Subcutaneous adipose tissue (tissue), 4 donors: ENCODE data around the gene LSMEM2. TPM values are rescaled to one million over a fixed set of nuclear protein-coding genes. Genes with fewer than 3 reads are reported as not detected.

ENCODE experiments used
- total RNA-seq, 4 donors: library from RNA; depleted of rRNA; stranded (reverse); fragments of >200 nt; gene quantifications; one replicate each; pipeline ENCODE4 v1.1.0, GENCODE V29; 2016
- TF ChIP-seq, protein P1 (sequence below): fragments of 450-650 bp; IDR thresholded peaks from one replicate; pipeline ENCODE4 v1.5.1; 2016; ENCODE audit warnings: low read depth, mild to moderate bottlenecking, control low read depth, antibody characterized with exemption, moderate library complexity

LSMEM2 gene
- total RNA-seq, 4 donors from 2014 or later = not detected

DNA sequence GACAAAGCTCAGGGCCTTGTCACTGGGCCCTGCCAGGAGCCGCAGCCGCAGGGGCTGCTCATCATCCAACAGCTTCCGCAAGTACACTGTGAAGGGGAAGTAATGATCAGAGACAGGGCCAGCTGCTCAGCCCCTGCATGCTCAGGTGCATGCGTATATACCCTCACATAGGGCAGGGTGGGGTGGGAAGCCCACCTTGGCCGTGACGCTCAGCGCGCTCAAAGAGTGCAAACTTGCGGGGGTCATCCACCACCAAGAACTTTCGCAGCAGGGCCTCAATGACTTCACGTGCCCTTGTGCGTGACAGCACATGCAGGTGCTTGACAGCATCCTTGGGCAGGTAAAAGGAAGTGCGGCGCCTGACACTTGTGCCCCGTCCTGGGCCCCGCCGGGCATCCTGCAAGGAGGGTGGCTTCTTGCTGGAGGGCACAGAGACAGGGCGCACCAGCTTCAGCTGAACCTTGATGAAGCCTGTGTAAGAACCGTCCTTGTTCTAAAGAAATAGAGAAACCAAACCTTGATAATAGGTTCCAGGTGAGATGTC is 52.5 kb downstream of the LSMEM2 start:
- TF ChIP-seq, protein P1, sequence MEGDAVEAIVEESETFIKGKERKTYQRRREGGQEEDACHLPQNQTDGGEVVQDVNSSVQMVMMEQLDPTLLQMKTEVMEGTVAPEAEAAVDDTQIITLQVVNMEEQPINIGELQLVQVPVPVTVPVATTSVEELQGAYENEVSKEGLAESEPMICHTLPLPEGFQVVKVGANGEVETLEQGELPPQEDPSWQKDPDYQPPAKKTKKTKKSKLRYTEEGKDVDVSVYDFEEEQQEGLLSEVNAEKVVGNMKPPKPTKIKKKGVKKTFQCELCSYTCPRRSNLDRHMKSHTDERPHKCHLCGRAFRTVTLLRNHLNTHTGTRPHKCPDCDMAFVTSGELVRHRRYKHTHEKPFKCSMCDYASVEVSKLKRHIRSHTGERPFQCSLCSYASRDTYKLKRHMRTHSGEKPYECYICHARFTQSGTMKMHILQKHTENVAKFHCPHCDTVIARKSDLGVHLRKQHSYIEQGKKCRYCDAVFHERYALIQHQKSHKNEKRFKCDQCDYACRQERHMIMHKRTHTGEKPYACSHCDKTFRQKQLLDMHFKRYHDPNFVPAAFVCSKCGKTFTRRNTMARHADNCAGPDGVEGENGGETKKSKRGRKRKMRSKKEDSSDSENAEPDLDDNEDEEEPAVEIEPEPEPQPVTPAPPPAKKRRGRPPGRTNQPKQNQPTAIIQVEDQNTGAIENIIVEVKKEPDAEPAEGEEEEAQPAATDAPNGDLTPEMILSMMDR = no peak

DNA sequence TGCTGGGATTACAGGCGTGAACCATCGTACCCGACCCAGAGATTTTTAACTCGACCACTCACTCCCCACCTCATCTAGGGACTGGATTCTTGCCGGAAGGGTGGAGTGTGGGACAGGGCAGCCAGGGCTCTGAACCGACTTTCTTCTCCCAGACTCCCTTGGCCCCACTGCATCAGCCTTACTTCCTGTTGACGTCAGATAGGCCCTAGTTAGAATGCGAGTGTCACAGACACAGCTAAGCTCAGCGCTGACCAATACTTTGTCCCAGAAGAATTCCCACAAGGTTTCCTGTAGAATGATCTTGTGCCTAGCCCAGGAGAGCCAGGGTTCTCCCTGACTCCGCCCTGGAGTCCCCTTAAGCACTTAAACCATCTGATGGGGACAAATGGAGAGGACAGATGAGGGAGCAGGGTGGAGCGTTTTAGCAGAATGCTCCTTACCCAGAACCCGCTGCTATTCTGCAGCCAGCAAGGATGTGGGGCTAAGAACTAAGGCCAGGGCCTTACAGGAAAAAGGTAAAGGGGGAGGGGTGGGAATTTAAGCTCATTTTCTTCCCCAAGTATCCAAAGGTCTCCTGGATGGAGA is 54.9 kb downstream of the LSMEM2 start:
- TF ChIP-seq, protein P1 = no peak

DNA sequence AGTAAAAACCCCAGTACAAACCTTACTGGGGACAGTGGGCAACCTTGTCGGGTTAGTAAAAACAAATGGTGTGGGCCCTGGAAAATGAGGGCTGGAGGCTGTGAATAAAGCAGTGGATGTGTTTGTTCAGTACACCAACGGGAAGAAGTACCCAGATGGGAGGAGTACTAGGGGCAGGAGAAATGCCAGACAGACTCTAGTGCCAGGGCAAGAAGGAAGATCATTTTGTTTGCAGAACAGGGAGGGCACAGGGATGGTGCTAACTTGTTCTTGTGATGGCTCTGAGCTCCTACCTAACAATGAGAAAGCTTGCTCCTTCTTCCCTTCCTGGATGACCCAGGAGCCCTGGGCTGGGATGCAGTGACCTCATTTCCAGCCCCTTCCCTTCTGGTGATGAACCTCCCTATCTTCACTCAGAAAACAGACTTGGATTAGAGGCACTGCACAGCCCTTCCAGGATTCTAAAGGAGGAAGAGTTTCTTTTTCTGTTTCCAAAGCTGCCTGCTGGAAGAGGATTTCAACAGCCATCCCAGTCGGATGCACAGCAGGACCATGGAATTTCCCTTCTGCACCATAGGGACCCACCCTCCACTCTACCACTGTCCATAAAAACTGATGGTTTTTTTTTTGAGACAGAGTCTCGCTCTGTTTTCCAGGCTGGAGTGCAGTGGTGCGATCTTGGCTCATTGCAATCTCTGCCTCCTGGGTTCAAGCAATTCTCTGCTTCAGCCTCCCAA is 55.6 kb downstream of the LSMEM2 start:
- TF ChIP-seq, protein P1 = no peak

DNA sequence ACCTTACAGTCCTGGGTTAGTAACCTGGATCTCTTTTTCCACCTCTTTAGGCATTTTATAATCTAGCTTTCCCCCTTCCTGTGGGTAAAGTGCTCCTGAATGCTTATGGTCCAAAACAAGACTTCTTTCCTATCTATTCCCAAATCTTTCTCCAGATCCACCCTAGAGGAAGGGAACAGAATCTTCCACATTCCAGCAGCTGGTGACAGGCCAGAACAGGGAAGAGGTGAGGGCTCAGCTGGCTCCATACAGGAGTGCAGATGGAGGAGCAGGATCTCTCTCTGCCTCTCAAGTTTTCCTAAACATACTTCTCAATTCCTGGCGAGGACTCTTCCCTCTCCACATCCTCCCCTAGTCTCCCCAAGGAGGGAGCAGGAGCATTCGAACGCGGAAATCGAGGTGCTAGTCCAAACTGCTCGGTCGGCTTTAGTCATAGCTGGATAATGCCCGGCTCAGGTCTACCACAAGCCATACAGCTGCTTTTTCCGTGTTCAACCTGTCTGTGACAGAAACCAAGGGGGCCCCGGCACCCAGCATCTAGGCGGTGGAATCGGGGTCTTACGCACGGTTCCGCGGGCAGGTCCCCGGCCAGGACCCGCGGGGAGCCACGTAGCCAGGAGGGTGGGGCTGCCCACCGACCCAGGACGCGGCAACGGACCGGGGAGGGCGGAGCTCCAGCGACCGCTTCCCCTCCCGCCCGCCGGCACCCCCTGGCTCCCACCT is 57.7 kb downstream of the LSMEM2 start:
- TF ChIP-seq, protein P1 = no peak

DNA sequence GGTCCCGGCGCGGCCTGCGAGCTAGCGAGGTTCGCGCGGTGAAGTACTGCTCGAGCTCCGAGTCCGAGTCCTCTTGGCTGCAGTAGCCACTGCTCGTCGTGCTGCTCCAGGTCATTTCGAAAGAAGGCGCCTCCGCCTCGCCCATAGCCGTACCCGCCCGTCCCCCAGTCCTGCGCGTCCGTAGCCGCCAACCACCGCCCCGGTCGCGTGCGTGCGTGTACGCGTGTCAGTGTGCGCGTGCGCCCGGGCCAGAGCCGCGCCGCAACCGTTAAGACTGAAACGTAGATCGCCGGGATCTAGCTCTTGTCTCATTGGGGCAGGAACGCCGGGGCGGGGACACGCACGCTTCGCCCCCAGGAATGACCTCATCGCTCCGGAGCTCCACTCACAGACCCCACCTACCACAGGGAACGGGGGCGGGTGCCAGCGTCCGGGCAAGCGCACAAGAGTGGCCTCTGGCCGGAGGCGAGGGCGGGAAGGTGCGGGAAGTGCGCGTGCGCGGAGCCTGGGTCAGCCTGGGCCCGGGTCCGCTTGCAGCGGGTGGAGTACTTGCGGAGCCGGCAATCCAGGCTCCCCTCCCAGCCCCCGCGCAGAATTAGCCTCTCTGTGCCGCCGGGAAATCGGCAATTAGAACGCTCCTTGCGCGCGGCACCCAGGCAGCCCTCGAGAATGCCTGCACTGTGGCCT is 58.4 kb downstream of the LSMEM2 start:
- TF ChIP-seq, protein P1 = no peak

Other genes with a start within 250 kb of the LSMEM2 start
- gene RBM5, start 190.2 kb upstream of the LSMEM2 start, total RNA-seq = 100 to 1,000 TPM; 236 to 276 (median 256) TPM
- 10 to 100 TPM in 2 of 4 donors, 1 to 10 TPM in 2; 4.6 to 32.8 (median 11.5) TPM for gene SEMA3F, start 123.8 kb upstream of the LSMEM2 start, total RNA-seq
- gene GNAT1, start 87.5 kb upstream of the LSMEM2 start, total RNA-seq = not detected
- gene SLC38A3, start 73.8 kb upstream of the LSMEM2 start, total RNA-seq = not detected
- gene GNAI2, start 42.9 kb upstream of the LSMEM2 start, total RNA-seq = 100 to 1,000 TPM; 208 to 300 (median 249) TPM
- gene SEMA3B, start 9.9 kb upstream of the LSMEM2 start, total RNA-seq = 10 to 100 TPM in 1 of 4 donors, 1 to 10 TPM in 3; 2.4 to 13.7 (median 7.0) TPM
- gene IFRD2, start 13.3 kb downstream of the LSMEM2 start, total RNA-seq = 10 to 100 TPM; 31.6 to 56.4 (median 52.2) TPM
- 1 to 10 TPM; 1.5 to 5.1 (median 3.4) TPM for gene HYAL3, start 20.3 kb downstream of the LSMEM2 start, total RNA-seq
- gene NAA80, start 20.3 kb downstream of the LSMEM2 start, total RNA-seq = 10 to 100 TPM in 1 of 4 donors, 1 to 10 TPM in 3; 5.2 to 10.4 (median 6.6) TPM
- gene HYAL1, start 24.5 kb downstream of the LSMEM2 start, total RNA-seq = 10 to 100 TPM in 1 of 4 donors, 1 to 10 TPM in 3; 3.1 to 13.8 (median 4.7) TPM
- 100 to 1,000 TPM in 2 of 4 donors, 10 to 100 TPM in 2; 54.4 to 207 (median 117) TPM for gene HYAL2, start 43.7 kb downstream of the LSMEM2 start, total RNA-seq
- gene TUSC2, start 49.1 kb downstream of the LSMEM2 start, total RNA-seq = 10 to 100 TPM; 17.8 to 27.5 (median 20.7) TPM
- gene RASSF1, start 61.7 kb downstream of the LSMEM2 start, total RNA-seq = 10 to 100 TPM; 37.0 to 62.8 (median 54.1) TPM
- gene ZMYND10, start 66.6 kb downstream of the LSMEM2 start, total RNA-seq = 1 to 10 TPM in 1 of 4 donors, not detected in 3; 1.5 TPM
- 10 to 100 TPM; 14.3 to 18.8 (median 17.5) TPM for gene NPRL2, start 71.7 kb downstream of the LSMEM2 start, total RNA-seq
- gene CYB561D2, start 71.8 kb downstream of the LSMEM2 start, total RNA-seq = 10 to 100 TPM; 13.9 to 22.0 (median 18.2) TPM
- gene TMEM115, start 80.4 kb downstream of the LSMEM2 start, total RNA-seq = 10 to 100 TPM; 30.5 to 44.5 (median 41.2) TPM
- 1 to 10 TPM in 1 of 4 donors, under 1 TPM in 2, not detected in 1; 0.65 to 1.7 (median 0.66) TPM for gene CACNA2D2, start 224.5 kb downstream of the LSMEM2 start, total RNA-seq